Large intestine (tissue), 3 donors: Measurements from ENCODE around the gene DENND5B. TPM values are rescaled to one million over a fixed set of nuclear protein-coding genes. Genes with fewer than 3 reads are reported as not detected.
"Not testable (repeated sequence)": the region's sequence is repeated elsewhere in the genome, so short reads cannot be mapped to it uniquely, and the experiment has no call there.

Source experiments
- DNase-seq, 2 donors: peaks; one replicate each; pipeline versions ENCODE4 v3.0.0 to v3.0.0-alpha.2; 2013
- H3K27ac ChIP-seq: one replicate; pipeline ENCODE4 v1.5.1; 2013; ENCODE audit warnings: low read length
- H3K27me3 ChIP-seq: 2 replicates; pipeline ENCODE4 v1.6.1; 2013; ENCODE audit warnings: low read length; ENCODE audit not compliant: control insufficient read depth, insufficient read depth
- H3K36me3 ChIP-seq: 2 replicates; pipeline ENCODE4 v1.6.1; 2013; ENCODE audit warnings: low read length; ENCODE audit not compliant: control insufficient read depth, insufficient read depth
- H3K4me1 ChIP-seq: one replicate; pipeline ENCODE4 v1.6.1; 2013; ENCODE audit warnings: low read length; ENCODE audit not compliant: control insufficient read depth, insufficient read depth
- H3K4me3 ChIP-seq: one replicate; pipeline ENCODE4 v1.5.1; 2013; ENCODE audit warnings: low read length
- H3K9me3 ChIP-seq: one replicate; pipeline ENCODE4 v1.6.1; 2013; ENCODE audit warnings: mild to moderate bottlenecking, low read depth, low read length, moderate library complexity; ENCODE audit not compliant: control insufficient read depth
- WGBS: methylation state at CpG from one replicate; pipeline ENCODE4 v1.1.5; 2013; ENCODE audit warnings: low lambda C conversion rate; ENCODE audit not compliant: insufficient coverage; 5-methylcytosine and 5-hydroxymethylcytosine counted together
- polyA plus RNA-seq: library from polyadenylated mRNA; unstranded; fragments of 120-200 nt; gene quantifications from one replicate; pipeline ENCODE4 v1.2.1, GENCODE V29; 2013

The DENND5B gene
- polyA plus RNA-seq, 1 donor, result 32.3 TPM

GRCh38 chr12:31574803-31575575 lies 15.9 kb downstream of the DENND5B start:
- Histone ChIP-seq H3K27ac (no peak overlapping the region), H3K4me1 (peaks cover 4% of the 10 kb centered on the region), H3K9me3 (no peaks in the 10 kb centered on the region), H3K27me3 (no peaks in the 10 kb centered on the region), H3K36me3 (no peaks in the 10 kb centered on the region), H3K4me3 (no peak overlapping the region)
- no peak for DNase-seq
- no CpG with 5 or more reads among the region's 2 CpGs for WGBS

GRCh38 chr12:31574367-31574766 lies 16.6 kb downstream of the DENND5B start:
- not testable (repeated sequence) for H3K4me1 ChIP-seq, H3K36me3 ChIP-seq, H3K9me3 ChIP-seq, H3K27ac ChIP-seq, H3K27me3 ChIP-seq, DNase-seq, H3K4me3 ChIP-seq
- WGBS, result no CpG with 5 or more reads among the region's 7 CpGs

- no peak for DNase-seq
Observed at GRCh38 chr12:31572900-31573600, 17.9 kb downstream of the DENND5B start.

DNA sequence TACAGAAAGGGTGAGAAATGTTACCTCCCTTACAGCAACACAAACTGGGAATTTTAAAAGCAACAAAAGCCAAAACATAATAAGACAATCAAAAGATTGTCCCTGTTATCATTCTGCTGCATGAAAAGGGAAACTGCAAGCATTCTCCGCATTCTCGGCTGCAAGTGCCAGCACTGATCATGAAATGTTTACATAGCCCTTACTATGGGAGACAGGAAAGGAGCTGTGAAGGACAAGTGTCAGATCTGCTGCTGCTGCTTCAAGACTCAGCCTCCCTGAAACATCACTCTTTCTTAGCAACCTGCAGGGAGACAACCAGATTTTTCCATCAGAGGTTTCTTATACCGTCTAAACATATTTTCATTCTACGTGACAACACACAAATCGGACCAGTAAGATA lies 20.1 kb downstream of the DENND5B start:
- H3K4me1 ChIP-seq, result peaks cover 4% of the 10 kb centered on the region
- no peak overlapping the region for H3K4me3 ChIP-seq
- no CpG with 5 or more reads among the region's 5 CpGs for WGBS
- no peak overlapping the region for H3K27ac ChIP-seq
- H3K36me3 ChIP-seq, result no peaks in the 10 kb centered on the region
- no peak for DNase-seq
- H3K9me3 ChIP-seq, result no peaks in the 10 kb centered on the region
- no peaks in the 10 kb centered on the region for H3K27me3 ChIP-seq

More at GRCh38 chr12:31572900-31573600, 17.9 kb downstream of the DENND5B start:
- Histone ChIP-seq H3K27ac (no peak overlapping the region), H3K4me3 (no peak overlapping the region), H3K27me3 (no peaks in the 10 kb centered on the region), H3K4me1 (peaks cover 4% of the 10 kb centered on the region), H3K9me3 (no peaks in the 10 kb centered on the region), H3K36me3 (no peaks in the 10 kb centered on the region)
- WGBS, result 100% methylated on average over 1 of the region's 3 CpGs

- not testable (repeated sequence) for H3K27me3 ChIP-seq, H3K27ac ChIP-seq, H3K9me3 ChIP-seq, H3K4me1 ChIP-seq, H3K36me3 ChIP-seq, H3K4me3 ChIP-seq, DNase-seq
- no CpG with 5 or more reads among the region's 2 CpGs for WGBS
Observed at GRCh38 chr12:31569517-31569916, 21.4 kb downstream of the DENND5B start.

GRCh38 chr12:31568498-31568897 lies 22.4 kb downstream of the DENND5B start:
- no peaks in the 10 kb centered on the region for H3K36me3 ChIP-seq
- no peak overlapping the region for H3K27ac ChIP-seq
- H3K4me1 ChIP-seq, result peaks cover 4% of the 10 kb centered on the region
- no peaks in the 10 kb centered on the region for H3K9me3 ChIP-seq
- no peak for DNase-seq
- no peak overlapping the region for H3K4me3 ChIP-seq
- H3K27me3 ChIP-seq, result no peaks in the 10 kb centered on the region
- WGBS, result 80% methylated on average over 2 of the region's 3 CpGs

DNA sequence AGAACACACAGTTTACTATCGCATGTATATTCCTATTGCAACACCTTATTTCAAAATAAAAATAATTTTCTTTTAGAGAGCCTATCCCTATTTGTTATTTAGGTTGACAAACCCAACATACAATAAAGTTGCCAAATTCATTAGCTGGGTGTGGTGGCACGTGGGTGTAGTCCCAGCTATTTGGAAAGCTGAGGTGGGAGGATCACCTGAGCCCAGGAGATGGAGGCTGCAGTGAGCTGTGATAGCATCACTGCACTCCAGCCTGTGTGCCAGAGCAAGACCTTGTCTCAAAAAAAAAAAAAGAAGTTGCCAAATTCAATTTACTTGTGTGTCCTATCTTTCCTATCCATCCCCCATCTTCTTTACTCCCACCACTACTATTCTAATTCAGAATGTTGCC lies 23.9 kb downstream of the DENND5B start:
- no peak overlapping the region for H3K27ac ChIP-seq
- no peak for DNase-seq
- no CpG with 5 or more reads among the region's 2 CpGs for WGBS
- H3K4me1 ChIP-seq, result no peaks in the 10 kb centered on the region
- no peak overlapping the region for H3K4me3 ChIP-seq
- no peaks in the 10 kb centered on the region for H3K27me3 ChIP-seq
- no peaks in the 10 kb centered on the region for H3K36me3 ChIP-seq
- no peaks in the 10 kb centered on the region for H3K9me3 ChIP-seq

- H3K27me3 ChIP-seq, result no peaks in the 10 kb centered on the region
- no peak overlapping the region for H3K4me3 ChIP-seq
- no peaks in the 10 kb centered on the region for H3K4me1 ChIP-seq
- 100% methylated on average over 1 of the region's 2 CpGs for WGBS
- no peak overlapping the region for H3K27ac ChIP-seq
- no peaks in the 10 kb centered on the region for H3K9me3 ChIP-seq
- H3K36me3 ChIP-seq, result no peaks in the 10 kb centered on the region
- no peak for DNase-seq
Observed at GRCh38 chr12:31566547-31566946, 24.4 kb downstream of the DENND5B start.

DNA sequence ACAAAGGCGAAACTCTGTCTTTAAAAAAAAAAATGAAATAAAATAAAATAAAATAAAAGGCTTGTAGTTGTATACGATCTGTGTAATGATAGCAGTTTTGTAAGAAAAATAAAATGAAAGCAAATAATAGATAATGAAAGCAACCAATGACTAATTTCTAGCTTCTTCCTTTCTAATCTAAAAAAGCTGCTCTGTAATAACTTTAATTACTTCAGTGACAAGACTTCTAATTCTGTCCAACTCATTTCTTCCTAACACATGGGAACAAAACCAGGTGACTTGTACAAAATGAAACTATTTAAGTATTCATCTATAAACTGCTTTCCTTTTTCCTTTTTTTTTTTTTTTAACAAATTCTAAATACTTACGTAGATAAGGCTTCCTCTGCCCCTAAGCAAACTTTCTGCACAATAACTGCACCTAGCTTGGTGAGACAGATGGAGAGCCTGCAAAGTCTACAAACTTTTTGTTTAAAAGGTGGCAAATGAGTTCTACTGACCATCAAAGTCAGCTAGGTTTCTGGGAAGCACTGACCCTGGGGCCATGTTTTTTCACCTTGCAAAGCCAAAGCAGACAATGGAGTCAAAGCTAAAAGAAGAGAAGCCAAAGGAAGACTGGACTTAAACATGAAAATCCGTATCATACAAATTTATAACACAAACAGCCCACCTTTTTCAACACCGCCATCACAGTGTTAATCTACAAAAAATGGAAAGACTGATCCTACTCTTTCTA lies 28.2 kb downstream of the DENND5B start:
- Histone ChIP-seq H3K4me3 (no peak overlapping the region), H3K9me3 (no peaks in the 10 kb centered on the region), H3K4me1 (no peaks in the 10 kb centered on the region), H3K36me3 (no peaks in the 10 kb centered on the region), H3K27ac (no peak overlapping the region), H3K27me3 (no peaks in the 10 kb centered on the region)
- WGBS, result 83% methylated on average over 2 of the region's 5 CpGs
- no peak for DNase-seq

- Histone ChIP-seq H3K27me3 (no peaks in the 10 kb centered on the region), H3K9me3 (peaks cover 12% of the 10 kb centered on the region), H3K36me3 (no peaks in the 10 kb centered on the region), H3K27ac (no peak overlapping the region), H3K4me3 (no peak overlapping the region), H3K4me1 (no peaks in the 10 kb centered on the region)
- WGBS, result no CpG with 5 or more reads among the region's 2 CpGs
- DNase-seq, result no peak
Observed at GRCh38 chr12:31560516-31560915, 30.4 kb downstream of the DENND5B start.
